Measurements from ENCODE around the gene BRF1.

- TF ChIP-seq YY1 (IDR thresholded peaks at IDR 0.05; ENCODE audit: low read depth) (no peak), NFIC (IDR thresholded peaks at IDR 0.05; ENCODE audit: borderline replicate concordance) (no peak), MEF2A (IDR thresholded peaks at IDR 0.05; ENCODE audit: borderline replicate concordance, low read depth) (no peak), TCF12 (IDR thresholded peaks at IDR 0.05) (no peak), REST (IDR thresholded peaks at IDR 0.05; ENCODE audit: low read depth, low read length) (no peak), POLR2AphosphoS5 (IDR thresholded peaks at IDR 0.05; ENCODE audit: low read depth, low read length) (no peak), CHD2 (IDR thresholded peaks at IDR 0.05; ENCODE audit: low read length, partially characterized antibody) (no peak), TAF1 (IDR thresholded peaks at IDR 0.05; ENCODE audit: borderline replicate concordance, low read depth, low read length) (no peak), EZH2phosphoT487 (IDR thresholded peaks at IDR 0.05; ENCODE audit: borderline replicate concordance, low read depth) (no peak), RXRA (IDR thresholded peaks at IDR 0.05; ENCODE audit: borderline replicate concordance, low read depth) (no peak), RFX5 (IDR thresholded peaks at IDR 0.05; ENCODE audit: low read length) (no peak)
- TF ChIP-seq, protein P1, sequence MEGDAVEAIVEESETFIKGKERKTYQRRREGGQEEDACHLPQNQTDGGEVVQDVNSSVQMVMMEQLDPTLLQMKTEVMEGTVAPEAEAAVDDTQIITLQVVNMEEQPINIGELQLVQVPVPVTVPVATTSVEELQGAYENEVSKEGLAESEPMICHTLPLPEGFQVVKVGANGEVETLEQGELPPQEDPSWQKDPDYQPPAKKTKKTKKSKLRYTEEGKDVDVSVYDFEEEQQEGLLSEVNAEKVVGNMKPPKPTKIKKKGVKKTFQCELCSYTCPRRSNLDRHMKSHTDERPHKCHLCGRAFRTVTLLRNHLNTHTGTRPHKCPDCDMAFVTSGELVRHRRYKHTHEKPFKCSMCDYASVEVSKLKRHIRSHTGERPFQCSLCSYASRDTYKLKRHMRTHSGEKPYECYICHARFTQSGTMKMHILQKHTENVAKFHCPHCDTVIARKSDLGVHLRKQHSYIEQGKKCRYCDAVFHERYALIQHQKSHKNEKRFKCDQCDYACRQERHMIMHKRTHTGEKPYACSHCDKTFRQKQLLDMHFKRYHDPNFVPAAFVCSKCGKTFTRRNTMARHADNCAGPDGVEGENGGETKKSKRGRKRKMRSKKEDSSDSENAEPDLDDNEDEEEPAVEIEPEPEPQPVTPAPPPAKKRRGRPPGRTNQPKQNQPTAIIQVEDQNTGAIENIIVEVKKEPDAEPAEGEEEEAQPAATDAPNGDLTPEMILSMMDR (IDR thresholded peaks at IDR 0.05), result no peak
- TF ChIP-seq, protein P2, sequence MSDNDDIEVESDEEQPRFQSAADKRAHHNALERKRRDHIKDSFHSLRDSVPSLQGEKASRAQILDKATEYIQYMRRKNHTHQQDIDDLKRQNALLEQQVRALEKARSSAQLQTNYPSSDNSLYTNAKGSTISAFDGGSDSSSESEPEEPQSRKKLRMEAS (IDR thresholded peaks at IDR 0.05; ENCODE audit: low read depth), result no peak
Observed at GRCh38 chr14:105267820-105268548, 32.8 kb downstream of the BRF1 start.

All from SK-N-SH (cell line).